CD14-positive monocyte (primary cell): ENCODE results near the gene SLCO2A1. TPM values are rescaled to one million over a fixed set of nuclear protein-coding genes. Genes with fewer than 3 reads are reported as not detected.

ENCODE experiments used
- DNase-seq, 3 donors: peaks; one replicate each; pipeline ENCODE4 v3.0.0-alpha.2; 2011 to 2022
- H2AFZ ChIP-seq: 2 replicates; pipeline ENCODE4 v1.6.0; 2012; ENCODE audit warnings: mild to moderate bottlenecking, low read depth, low read length, inconsistent platforms; ENCODE audit not compliant: insufficient read depth, poor library complexity, severe bottlenecking
- H3K27ac ChIP-seq, 2 donors: 1 replicate in 1 of 2; 2 replicates in 1 of 2; pipeline ENCODE4 v1.5.1; 2012 to 2013; ENCODE audit warnings: low read length in 2 of 2, control low read depth in 1 of 2, inconsistent platforms in 1 of 2, low read depth in 1 of 2, mild to moderate bottlenecking in 1 of 2
- H3K27me3 ChIP-seq, 2 donors: one replicate each; pipeline versions ENCODE4 v1.6.0 to v1.6.1; 2011 to 2013; ENCODE audit warnings: low read length in 2 of 2; ENCODE audit not compliant: control insufficient read depth in 2 of 2, insufficient read depth in 2 of 2
- H3K36me3 ChIP-seq, 2 donors: replicated peaks in 1 of 2; 1 replicate in 1 of 2; 2 replicates in 1 of 2; pipeline versions ENCODE4 v1.5.1 to v1.6.1; 2012 to 2013; ENCODE audit warnings: low read length in 2 of 2, control low read depth in 1 of 2, inconsistent platforms in 1 of 2, mild to moderate bottlenecking in 1 of 2; ENCODE audit not compliant: insufficient read depth in 2 of 2, control insufficient read depth in 1 of 2
- H3K4me1 ChIP-seq, 2 donors: 1 replicate in 1 of 2; 2 replicates in 1 of 2; pipeline versions ENCODE4 v1.5.1 to v1.6.1; 2012 to 2013; ENCODE audit warnings: low read length in 2 of 2, control low read depth in 1 of 2, inconsistent platforms in 1 of 2, mild to moderate bottlenecking in 1 of 2, moderate library complexity in 1 of 2; ENCODE audit not compliant: insufficient read depth in 2 of 2, control insufficient read depth in 1 of 2
- H3K4me2 ChIP-seq: replicated peaks from 2 replicates; pipeline ENCODE3; 2012; ENCODE audit warnings: low read length, moderate library complexity, mild to moderate bottlenecking; ENCODE audit not compliant: poor library complexity, severe bottlenecking; ENCODE audit errors: extremely low read depth
- H3K4me3 ChIP-seq, 3 experiments: fragments of 200-600 bp in 1 of 3; sonication (generic) in 1 of 3; replicated peaks in 1 of 3; 1 replicate in 2 of 3; 2 replicates in 1 of 3; pipeline ENCODE4 v1.5.1; 2011 to 2013; ENCODE audit warnings: low read length in 3 of 3, mild to moderate bottlenecking in 3 of 3, control low read depth in 2 of 3, low read depth in 2 of 3, inconsistent platforms in 1 of 3, moderate library complexity in 1 of 3
- H3K79me2 ChIP-seq: 2 replicates; pipeline ENCODE4 v1.6.0; 2012; ENCODE audit warnings: mild to moderate bottlenecking, control low read depth, inconsistent platforms, low read length, moderate library complexity; ENCODE audit not compliant: insufficient read depth
- H3K9ac ChIP-seq: 2 replicates; pipeline ENCODE4 v1.6.0; 2017; ENCODE audit warnings: low read length, mild to moderate bottlenecking; ENCODE audit not compliant: insufficient read depth, poor library complexity, severe bottlenecking
- H3K9me3 ChIP-seq, 2 donors: replicated peaks in 1 of 2; 1 replicate in 1 of 2; 2 replicates in 1 of 2; pipeline versions ENCODE4 v1.5.1 to v1.6.1; 2012 to 2013; ENCODE audit warnings: low read length in 2 of 2, control low read depth in 1 of 2; ENCODE audit not compliant: control insufficient read depth in 1 of 2, insufficient read depth in 1 of 2
- H4K20me1 ChIP-seq: 2 replicates; pipeline ENCODE4 v1.6.0; 2012; ENCODE audit warnings: mild to moderate bottlenecking, low read length, control low read depth, moderate library complexity; ENCODE audit not compliant: insufficient read depth
- H3K27ac Mint-ChIP-seq, 7 donors: one replicate each; pipeline ENCODE4 v1.8.0; 2020; ENCODE audit warnings: mild to moderate bottlenecking in 7 of 7, mixed read lengths in 7 of 7, moderate library complexity in 6 of 7, inconsistent platforms in 2 of 7
- H3K27me3 Mint-ChIP-seq, 3 donors: one replicate each; pipeline ENCODE4 v1.8.0; 2021 to 2022; ENCODE audit warnings: low read depth in 3 of 3, mild to moderate bottlenecking in 3 of 3, mixed read lengths in 3 of 3, moderate library complexity in 3 of 3, inconsistent platforms in 1 of 3
- H3K36me3 Mint-ChIP-seq, 2 donors: one replicate each; pipeline ENCODE4 v1.8.0; 2020; ENCODE audit warnings: mixed read lengths in 2 of 2, inconsistent platforms in 1 of 2, mild to moderate bottlenecking in 1 of 2
- H3K4me1 Mint-ChIP-seq: one replicate; pipeline ENCODE4 v1.8.0; 2020; ENCODE audit warnings: mild to moderate bottlenecking, mixed read lengths
- H3K4me3 Mint-ChIP-seq, 2 donors: one replicate each; pipeline ENCODE4 v1.8.0; 2020; ENCODE audit warnings: mild to moderate bottlenecking in 2 of 2, mixed read lengths in 2 of 2, moderate library complexity in 1 of 2
- H3K9me3 Mint-ChIP-seq, 7 donors: one replicate each; pipeline ENCODE4 v1.8.0; 2020 to 2022; ENCODE audit warnings: mixed read lengths in 7 of 7, mild to moderate bottlenecking in 6 of 7, moderate library complexity in 6 of 7, inconsistent platforms in 2 of 7
- WGBS: methylation state at CpG from one replicate; pipeline ENCODE4 v1.1.5; 2013; ENCODE audit warnings: missing lambda C conversion rate; ENCODE audit not compliant: insufficient coverage; 5-methylcytosine and 5-hydroxymethylcytosine counted together
- intact Hi-C, 2 donors: fragments of 100-400 bp; cut with micrococcal nuclease; formaldehyde crosslinking; loops; one replicate each; pipeline versions ENCODE4 v1.15.0 to v1.15.1; 2023
- polyA plus RNA-seq, 3 donors: library from polyadenylated mRNA; depleted of rRNA in 1 of 3; unstranded in 2 of 3; stranded (reverse) in 1 of 3; fragments of 300-500 nt in 2 of 3; fragments of >200 nt in 1 of 3; fragmentation: Illumina TruSeq in 2 of 3; gene quantifications; 1 replicate in 2 of 3; 2 replicates in 1 of 3; pipeline ENCODE4 v1.2.3, GENCODE V29; 2012 to 2021
- TF ChIP-seq, protein P1 (sequence below): fragments of 200-600 bp; IDR thresholded peaks from one replicate; pipeline ENCODE4 v1.8.0; 2022; ENCODE audit warnings: antibody characterized with exemption, mild to moderate bottlenecking

The SLCO2A1 gene
- polyA plus RNA-seq, 3 donors = 0.12 TPM; not detected in 2

DNA sequence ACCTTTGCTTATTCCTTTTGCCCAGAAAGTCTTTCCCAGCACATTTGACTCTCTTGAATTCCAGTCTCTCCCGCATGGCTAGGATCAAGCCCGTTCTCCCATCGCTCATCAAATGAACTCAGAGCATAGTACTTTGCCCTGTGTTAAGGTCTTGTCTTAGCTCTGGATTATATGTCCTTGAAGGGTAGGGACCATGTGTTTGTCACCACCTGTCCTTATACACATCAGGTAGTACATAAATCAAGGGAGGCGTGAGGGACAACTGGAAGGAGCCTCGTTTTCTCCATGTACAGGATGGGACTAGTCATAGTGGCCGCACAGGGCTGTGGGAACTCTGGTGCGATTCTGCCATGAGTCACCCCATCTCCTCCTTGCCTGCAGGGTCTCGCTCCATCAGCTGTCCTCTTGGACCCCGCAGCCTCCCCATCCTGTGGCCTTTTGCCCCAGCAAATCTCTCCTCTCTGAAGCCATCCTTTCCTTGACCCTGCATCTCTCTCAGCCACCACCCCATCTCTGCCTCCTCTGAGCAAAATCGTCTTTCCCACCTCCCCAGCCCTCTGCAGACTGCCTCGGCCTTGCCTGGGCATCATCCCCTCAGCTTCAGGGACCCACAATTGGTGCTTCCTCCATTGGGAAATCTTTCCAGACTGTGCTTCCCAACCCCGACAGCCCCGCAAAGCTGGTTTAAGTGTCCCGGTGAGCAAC is 100.7 kb downstream of the SLCO2A1 start:
- H3K27ac Mint-ChIP-seq = no peak overlapping the region
- H3K4me1 Mint-ChIP-seq = peaks cover 12% of the 10 kb centered on the region
- TF ChIP-seq, protein P1, sequence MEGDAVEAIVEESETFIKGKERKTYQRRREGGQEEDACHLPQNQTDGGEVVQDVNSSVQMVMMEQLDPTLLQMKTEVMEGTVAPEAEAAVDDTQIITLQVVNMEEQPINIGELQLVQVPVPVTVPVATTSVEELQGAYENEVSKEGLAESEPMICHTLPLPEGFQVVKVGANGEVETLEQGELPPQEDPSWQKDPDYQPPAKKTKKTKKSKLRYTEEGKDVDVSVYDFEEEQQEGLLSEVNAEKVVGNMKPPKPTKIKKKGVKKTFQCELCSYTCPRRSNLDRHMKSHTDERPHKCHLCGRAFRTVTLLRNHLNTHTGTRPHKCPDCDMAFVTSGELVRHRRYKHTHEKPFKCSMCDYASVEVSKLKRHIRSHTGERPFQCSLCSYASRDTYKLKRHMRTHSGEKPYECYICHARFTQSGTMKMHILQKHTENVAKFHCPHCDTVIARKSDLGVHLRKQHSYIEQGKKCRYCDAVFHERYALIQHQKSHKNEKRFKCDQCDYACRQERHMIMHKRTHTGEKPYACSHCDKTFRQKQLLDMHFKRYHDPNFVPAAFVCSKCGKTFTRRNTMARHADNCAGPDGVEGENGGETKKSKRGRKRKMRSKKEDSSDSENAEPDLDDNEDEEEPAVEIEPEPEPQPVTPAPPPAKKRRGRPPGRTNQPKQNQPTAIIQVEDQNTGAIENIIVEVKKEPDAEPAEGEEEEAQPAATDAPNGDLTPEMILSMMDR = no peak
- Histone ChIP-seq H2AFZ (no peak overlapping the region), H3K4me3 (no peak overlapping the region), H3K9ac (no peak overlapping the region), H3K27ac (no peak overlapping the region), H3K4me2 (no peak overlapping the region), H3K9me3 (no peaks in the 10 kb centered on the region), H3K79me2 (no peaks in the 10 kb centered on the region), H3K36me3 (no peaks in the 10 kb centered on the region), H3K27me3 (peaks cover 0 to 13% of the 10 kb centered on the region in 2 donors), H3K4me1 (peaks cover 9 to 13% of the 10 kb centered on the region in 2 donors), H4K20me1 (no peaks in the 10 kb centered on the region)
- H3K4me3 Mint-ChIP-seq = no peak overlapping the region
- intact Hi-C loops = no loop called here
- WGBS = 94% methylated on average over 8 of the region's 14 CpGs
- peaks cover 17 to 27% (median 18%) of the 10 kb centered on the region in 3 donors for H3K27me3 Mint-ChIP-seq
- DNase-seq = no peak
- no peaks in the 10 kb centered on the region for H3K36me3 Mint-ChIP-seq
- H3K9me3 Mint-ChIP-seq = no peaks in the 10 kb centered on the region

DNA sequence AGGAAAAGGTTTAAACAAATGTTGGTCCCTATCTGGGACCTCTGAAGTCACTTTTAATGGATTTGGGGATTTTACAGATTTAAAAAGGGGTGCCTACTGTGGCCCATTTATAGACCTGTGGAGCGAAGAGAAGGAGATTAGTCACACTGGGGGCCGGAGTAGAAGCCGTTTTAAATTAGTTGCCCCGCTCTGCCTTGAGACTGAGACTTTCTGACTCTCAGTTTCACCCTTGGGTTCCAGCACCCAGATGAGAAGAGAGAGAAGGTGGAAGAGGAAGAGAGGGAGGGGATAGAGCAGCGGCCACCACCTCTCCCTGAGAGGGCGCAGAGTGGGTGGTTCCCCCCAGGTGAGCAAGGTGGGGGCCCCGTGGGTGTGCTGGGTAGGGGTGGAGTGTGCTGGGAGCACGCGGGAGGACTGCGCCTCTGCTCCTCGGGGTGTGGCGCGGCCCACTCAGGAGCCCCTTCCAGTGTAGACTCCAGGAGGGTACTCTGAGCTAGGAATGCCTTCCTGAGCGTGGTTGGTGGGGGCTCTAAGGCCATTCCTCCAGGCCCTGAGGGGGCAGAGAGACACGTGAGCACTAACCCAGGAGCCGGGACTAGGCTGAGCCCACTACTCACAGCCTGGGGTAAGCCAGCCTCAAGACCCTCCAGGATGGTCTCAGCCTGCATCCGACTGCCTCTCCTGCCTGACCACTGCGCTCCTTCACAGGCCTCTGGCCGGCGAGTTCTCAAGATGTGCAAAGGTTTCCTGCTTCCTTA is 101.4 kb downstream of the SLCO2A1 start:
- Mint-ChIP-seq H3K36me3 (no peaks in the 10 kb centered on the region), H3K4me3 (peak overlapping the region in 1 of 2 donors; percentile 85), H3K4me1 (peaks cover 12% of the 10 kb centered on the region), H3K27me3 (peaks cover 17 to 27% (median 18%) of the 10 kb centered on the region in 3 donors), H3K9me3 (no peaks in the 10 kb centered on the region), H3K27ac (peak overlapping the region in 1 of 7 donors; percentile 64)
- WGBS = 77% methylated on average over 19 of the region's 20 CpGs
- Histone ChIP-seq H3K4me2 (peak overlapping the region; percentile 81), H3K36me3 (no peaks in the 10 kb centered on the region), H3K4me3 (peak overlapping the region in 1 of 3 experiments; percentile 66), H2AFZ (peak overlapping the region; percentile 82), H3K4me1 (peaks cover 9 to 13% of the 10 kb centered on the region in 2 donors), H4K20me1 (no peaks in the 10 kb centered on the region), H3K9ac (no peak overlapping the region), H3K27me3 (peaks cover 0 to 13% of the 10 kb centered on the region in 2 donors), H3K79me2 (no peaks in the 10 kb centered on the region), H3K9me3 (no peaks in the 10 kb centered on the region), H3K27ac (no peak overlapping the region)
- TF ChIP-seq, protein P1 = no peak
- no peak for DNase-seq
- intact Hi-C loops = no loop called here
